DOHH2 (cell line): ENCODE results near the gene PAMR1.

Experiments
- H3F3A ChIP-seq: fragments of 200-600 bp; sonication (generic), shearing (Covaris generic); 2 replicates; pipeline ENCODE4 v1.6.0; 2016; ENCODE audit warnings: antibody characterized with exemption, mild to moderate bottlenecking; ENCODE audit not compliant: control insufficient read depth, insufficient read depth
- H3K27ac ChIP-seq: fragments of 200-600 bp; sonication (generic); 2 replicates; pipeline ENCODE4 v1.5.1; 2014; ENCODE audit warnings: low read depth, mild to moderate bottlenecking, low read length, moderate library complexity
- H3K27me3 ChIP-seq: fragments of 200-600 bp; sonication (generic); 2 replicates; pipeline ENCODE4 v1.6.1; 2014; ENCODE audit warnings: mild to moderate bottlenecking, low read length, mixed read lengths; ENCODE audit not compliant: control insufficient read depth
- H3K36me3 ChIP-seq: fragments of 200-600 bp; sonication (generic); 2 replicates; pipeline ENCODE4 v1.6.1; 2014; ENCODE audit warnings: mild to moderate bottlenecking, low read length, moderate library complexity, mixed read lengths; ENCODE audit not compliant: control insufficient read depth
- H3K4me1 ChIP-seq: fragments of 200-600 bp; sonication (generic); 2 replicates; pipeline ENCODE4 v1.6.1; 2014; ENCODE audit warnings: mild to moderate bottlenecking, low read length, mixed read lengths; ENCODE audit not compliant: control insufficient read depth
- H3K4me2 ChIP-seq: fragments of 200-600 bp; sonication (generic); 2 replicates; pipeline ENCODE4 v1.6.0; 2014; ENCODE audit warnings: mild to moderate bottlenecking, low read length, moderate library complexity
- H3K4me3 ChIP-seq: fragments of 200-600 bp; sonication (generic); 2 replicates; pipeline ENCODE4 v1.5.1; 2014; ENCODE audit warnings: mild to moderate bottlenecking, low read length, mixed read lengths
- H3K79me2 ChIP-seq: fragments of 200-600 bp; sonication (generic); 2 replicates; pipeline ENCODE4 v1.6.1; 2014; ENCODE audit warnings: mild to moderate bottlenecking, low read length, mixed read lengths; ENCODE audit not compliant: control insufficient read depth
- H3K9me2 ChIP-seq: fragments of 200-600 bp; sonication (generic); replicated peaks from 2 replicates; pipeline ENCODE4 v1.6.1; 2014; ENCODE audit warnings: mild to moderate bottlenecking, low read length, mixed read lengths; ENCODE audit not compliant: control insufficient read depth
- H3K9me3 ChIP-seq: fragments of 200-600 bp; sonication (generic); 2 replicates; pipeline ENCODE4 v1.6.1; 2014; ENCODE audit warnings: antibody characterized with exemption, low read length, mixed read lengths; ENCODE audit not compliant: control insufficient read depth, insufficient read depth
- H4K20me1 ChIP-seq: fragments of 200-600 bp; sonication (generic); 2 replicates; pipeline ENCODE4 v1.6.0; 2014; ENCODE audit warnings: low read depth, mild to moderate bottlenecking, antibody characterized with exemption, low read length, moderate library complexity; ENCODE audit not compliant: control insufficient read depth, insufficient read depth
- CTCF ChIP-seq: fragments of 200-600 bp; sonication (generic); IDR thresholded peaks from one replicate; pipeline ENCODE4 v1.5.1; 2014; ENCODE audit warnings: antibody characterized with exemption, mild to moderate bottlenecking, low read depth, low read length; ENCODE audit not compliant: poor library complexity, severe bottlenecking
- EZH2phosphoT487 ChIP-seq: fragments of 200-600 bp; sonication (generic); IDR thresholded peaks from 2 replicates; pipeline ENCODE4 v1.6.1; 2017; ENCODE audit warnings: borderline replicate concordance, mild to moderate bottlenecking, antibody characterized with exemption, low read length, moderate library complexity, mixed read lengths

Gene PAMR1

GRCh38 chr11:35539781-35540281, 14.4 kb upstream of the PAMR1 start:
- no peak for TF ChIP-seq EZH2phosphoT487
- TF ChIP-seq CTCF: no peak
- Histone ChIP-seq H3K36me3 (no peaks in the 10 kb centered on the region), H3K4me1 (no peaks in the 10 kb centered on the region), H3K9me2 (no peaks in the 10 kb centered on the region), H3K79me2 (no peaks in the 10 kb centered on the region), H3F3A (no peaks in the 10 kb centered on the region), H3K27ac (no peak overlapping the region), H3K27me3 (no peaks in the 10 kb centered on the region), H3K4me2 (no peak overlapping the region), H4K20me1 (no peaks in the 10 kb centered on the region), H3K4me3 (no peak overlapping the region), H3K9me3 (no peaks in the 10 kb centered on the region)

- H3K4me1 ChIP-seq: no peaks in the 10 kb centered on the region
- no peaks in the 10 kb centered on the region for H3K36me3 ChIP-seq
- no peaks in the 10 kb centered on the region for H4K20me1 ChIP-seq
- H3F3A ChIP-seq: no peaks in the 10 kb centered on the region
- H3K4me2 ChIP-seq: no peak overlapping the region
- no peaks in the 10 kb centered on the region for H3K9me2 ChIP-seq
- no peak overlapping the region for H3K27ac ChIP-seq
- TF ChIP-seq CTCF: no peak
- no peak for TF ChIP-seq EZH2phosphoT487
- H3K27me3 ChIP-seq: no peaks in the 10 kb centered on the region
- H3K4me3 ChIP-seq: no peak overlapping the region
- no peaks in the 10 kb centered on the region for H3K9me3 ChIP-seq
- no peaks in the 10 kb centered on the region for H3K79me2 ChIP-seq
Observed at GRCh38 chr11:35539256-35539655, 13.8 kb upstream of the PAMR1 start.

- Histone ChIP-seq H3K4me3 (no peak overlapping the region), H3K79me2 (no peaks in the 10 kb centered on the region), H3K27me3 (no peaks in the 10 kb centered on the region), H3F3A (no peaks in the 10 kb centered on the region), H4K20me1 (no peaks in the 10 kb centered on the region), H3K9me2 (no peaks in the 10 kb centered on the region), H3K27ac (no peak overlapping the region), H3K36me3 (no peaks in the 10 kb centered on the region), H3K4me2 (no peak overlapping the region), H3K4me1 (no peaks in the 10 kb centered on the region), H3K9me3 (no peaks in the 10 kb centered on the region)
- TF ChIP-seq CTCF (no peak), EZH2phosphoT487 (no peak)
Observed at GRCh38 chr11:35536470-35536869, 11.1 kb upstream of the PAMR1 start.

- Histone ChIP-seq H3K27ac (no peak overlapping the region), H3K9me2 (no peaks in the 10 kb centered on the region), H3K9me3 (no peaks in the 10 kb centered on the region), H3K4me3 (no peak overlapping the region), H3K27me3 (no peaks in the 10 kb centered on the region), H3F3A (no peaks in the 10 kb centered on the region), H3K4me1 (no peaks in the 10 kb centered on the region), H4K20me1 (no peaks in the 10 kb centered on the region), H3K4me2 (no peak overlapping the region), H3K79me2 (no peaks in the 10 kb centered on the region), H3K36me3 (no peaks in the 10 kb centered on the region)
- TF ChIP-seq EZH2phosphoT487: no peak
- no peak for TF ChIP-seq CTCF
Observed at GRCh38 chr11:35531246-35531645, 5.8 kb upstream of the PAMR1 start.
